HG03521 (cell line): ENCODE measurements around the gene NTF4.
A peak's percentile ranks its signal among the peaks of the same experiment; 100 is the strongest.
"Not testable (repeated sequence)": the region's sequence is repeated elsewhere in the genome, so short reads cannot be mapped to it uniquely, and the experiment has no call there.

Experiments used
- ATAC-seq: cut with Tn5 transposase; IDR thresholded peaks from one replicate; pipeline ENCODE4 v1.9.1; 2021; ENCODE audit warnings: mild to moderate bottlenecking, moderate library complexity; ENCODE audit not compliant: unreplicated experiment

Gene NTF4

DNA sequence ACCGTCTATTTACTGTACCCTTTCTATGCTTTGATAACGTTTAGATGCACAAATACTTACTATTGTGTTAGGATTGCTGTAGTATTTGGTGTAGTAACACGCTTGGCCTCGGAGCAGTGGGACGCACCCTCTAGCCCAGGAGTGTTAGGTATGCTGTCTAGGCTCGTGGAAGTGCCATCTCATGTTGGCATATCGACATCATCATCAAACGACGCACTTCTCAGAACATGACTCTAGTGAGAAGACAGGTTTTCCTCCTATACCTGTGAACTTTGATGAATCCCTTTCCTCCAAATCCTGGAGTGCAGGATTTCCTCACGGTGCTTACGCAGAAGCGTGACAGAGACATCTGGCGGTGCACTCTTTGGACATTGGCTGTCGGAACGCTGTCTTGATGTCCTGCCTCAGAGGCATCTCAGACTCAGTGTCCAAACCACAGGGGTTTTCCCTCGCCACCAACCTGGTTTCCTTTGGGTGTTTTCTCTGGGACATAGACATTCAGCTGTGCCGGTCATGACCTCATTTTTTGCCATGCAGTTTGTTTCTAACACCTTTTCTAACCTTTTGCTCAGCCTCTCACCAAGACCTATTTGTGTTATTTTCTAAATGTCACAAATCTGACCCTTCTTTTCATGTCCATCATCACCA lies 26.9 kb upstream of the NTF4 start:
- no peak for ATAC-seq

- no peak for ATAC-seq
Observed at GRCh38 chr19:49086296-49086695, 21.7 kb upstream of the NTF4 start.

DNA sequence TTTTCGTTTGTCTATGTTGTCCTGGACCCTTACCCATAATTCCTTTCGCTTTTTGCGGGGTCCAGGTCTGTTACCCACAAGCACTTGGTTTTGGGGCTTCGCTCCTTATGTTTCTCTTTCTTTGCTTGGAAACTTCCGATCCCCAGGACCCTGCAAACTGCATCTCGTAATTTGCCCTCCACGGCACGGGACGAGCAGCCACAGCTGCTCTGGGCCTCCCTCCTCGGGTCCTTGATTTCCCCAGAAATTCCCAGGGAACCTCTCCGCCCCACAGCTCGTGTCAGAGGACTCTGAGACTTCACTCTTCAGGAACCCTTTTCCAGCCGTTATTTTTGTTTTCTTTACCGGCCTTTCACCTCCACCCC lies 21.2 kb upstream of the NTF4 start:
- ATAC-seq = no peak

GRCh38 chr19:49085020-49085867 lies 20.6 kb upstream of the NTF4 start, which contains the start of gene SNRNP70:
SNRNP70 (plus strand) TSS chr19:49085451; CDS start chr19:49086415, 964 bp downstream.
- peak; percentile 92 for ATAC-seq

DNA sequence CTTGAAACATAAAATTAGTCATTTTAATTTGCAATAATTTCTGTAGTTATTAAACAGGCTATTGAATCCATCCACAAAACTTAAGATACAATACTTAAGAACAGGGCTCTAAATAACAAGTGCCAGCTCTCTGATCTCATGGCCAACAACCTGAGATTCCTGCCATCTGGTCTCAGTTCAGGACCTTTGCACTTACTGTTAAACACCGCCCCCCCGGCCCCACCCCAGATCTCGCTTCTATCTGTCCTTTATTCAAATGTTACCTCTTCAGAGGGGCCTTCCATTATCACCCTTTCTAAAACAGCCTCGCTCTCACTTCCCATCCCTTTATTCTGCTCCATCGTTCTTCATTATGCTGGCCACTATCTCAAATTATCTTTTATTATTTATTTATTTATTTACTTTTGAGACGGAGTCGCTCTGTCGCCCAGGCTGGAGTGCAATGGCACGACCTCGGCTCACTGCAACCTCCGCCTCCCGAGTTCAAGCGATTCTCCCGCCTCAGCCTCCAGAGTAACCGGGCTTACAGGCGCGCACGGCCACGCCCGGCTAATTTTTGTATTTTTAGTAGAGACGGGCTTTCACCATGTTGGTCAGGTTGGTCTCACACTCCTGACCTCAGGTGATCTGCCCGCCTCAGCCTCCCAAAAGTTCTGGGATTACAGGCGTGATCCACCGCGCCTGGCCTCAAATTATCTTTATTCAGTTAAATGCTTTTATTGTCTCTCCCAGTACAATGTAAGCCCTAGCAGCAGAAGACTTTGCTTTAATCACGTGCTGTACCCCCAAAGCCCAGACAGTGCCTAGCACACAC lies 19.8 kb upstream of the NTF4 start:
- no peak for ATAC-seq

DNA sequence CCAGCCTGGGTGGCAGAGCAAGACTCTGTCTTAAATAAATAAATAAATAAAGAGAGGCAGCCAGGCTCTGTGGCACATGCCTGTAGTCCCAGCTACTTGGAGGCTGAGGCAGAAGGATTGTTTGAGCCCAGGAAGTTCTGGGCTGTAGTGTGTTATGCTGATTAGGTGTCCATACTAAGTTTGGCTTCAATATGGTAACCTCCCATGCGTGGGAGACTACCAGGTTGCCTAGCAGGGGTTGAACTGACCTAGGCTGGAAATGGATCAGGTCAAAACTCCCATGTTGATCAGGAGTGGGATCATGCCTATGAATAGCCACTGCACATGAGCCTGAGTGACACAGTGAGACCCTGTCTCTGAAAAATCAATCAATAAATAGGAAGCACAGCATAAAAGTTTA lies 16.7 kb upstream of the NTF4 start:
- no peak for ATAC-seq

GRCh38 chr19:49080392-49080791 lies 15.8 kb upstream of the NTF4 start:
- ATAC-seq = no peak

GRCh38 chr19:49074869-49075268 lies 10.3 kb upstream of the NTF4 start:
- not testable (repeated sequence) for ATAC-seq

- no peak for ATAC-seq
Observed at GRCh38 chr19:49073514-49074378, 9.1 kb upstream of the NTF4 start.

- ATAC-seq = no peak
Observed at GRCh38 chr19:49071860-49072547, 7.4 kb upstream of the NTF4 start.

DNA sequence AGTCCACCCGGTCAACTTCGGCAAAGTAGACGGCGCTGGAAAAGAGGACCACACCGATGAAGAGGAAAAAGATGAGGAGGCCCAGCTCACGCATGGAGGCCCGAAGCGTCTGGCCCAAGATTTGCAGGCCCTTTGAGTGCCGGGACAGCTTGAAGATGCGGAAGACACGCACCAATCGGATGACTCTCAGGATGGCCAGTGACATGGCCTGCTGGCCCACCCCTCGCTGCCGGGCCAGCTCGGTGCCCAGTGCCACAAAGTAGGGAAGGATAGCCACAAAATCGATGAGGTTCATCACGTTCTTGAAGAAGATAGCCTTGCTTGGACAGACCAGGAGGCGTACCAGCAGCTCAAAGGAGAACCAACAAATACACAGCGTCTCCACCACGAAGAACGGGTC lies 5.8 kb upstream of the NTF4 start:
- ATAC-seq = no peak

DNA sequence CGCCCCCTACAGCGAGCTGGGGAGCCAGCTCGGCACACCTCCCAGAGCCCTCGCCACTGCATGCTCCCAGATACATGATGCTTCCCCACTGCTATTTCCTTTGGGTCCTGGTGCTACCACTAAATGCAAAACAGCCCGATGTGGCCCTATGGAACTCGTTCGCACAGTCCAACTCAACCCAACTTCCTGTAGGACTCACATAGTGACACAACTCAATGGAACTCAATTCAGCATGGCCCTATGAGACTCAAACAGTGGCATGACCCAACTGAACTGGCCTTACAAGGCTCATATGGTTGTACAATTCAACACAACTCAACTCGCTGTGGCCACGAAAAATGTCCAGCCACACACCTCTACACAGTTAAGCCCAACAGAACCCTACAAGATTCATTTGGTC lies 4.4 kb upstream of the NTF4 start:
- ATAC-seq = no peak

DNA sequence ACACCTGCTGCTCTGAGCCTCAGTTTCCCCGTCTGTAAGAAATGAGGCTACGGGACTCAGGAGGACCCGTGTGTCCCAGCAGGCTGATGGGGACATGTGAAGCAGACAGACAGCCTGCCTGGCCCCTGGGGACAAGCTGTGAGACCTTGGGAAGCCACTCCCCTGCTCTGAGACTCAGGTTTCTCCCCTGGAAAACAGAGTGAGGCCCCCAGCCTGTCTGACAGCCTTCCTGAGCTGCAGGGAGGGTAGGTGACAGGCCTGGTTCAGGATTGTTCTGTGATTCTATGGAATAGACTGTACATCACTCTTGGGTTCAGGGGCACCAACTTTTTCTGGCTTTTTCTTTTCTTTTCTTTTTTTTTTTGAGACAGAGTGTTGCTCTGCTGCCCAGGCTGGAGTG lies 2.9 kb upstream of the NTF4 start:
- ATAC-seq = no peak

GRCh38 chr19:49065905-49066512 lies 1.4 kb upstream of the NTF4 start:
- ATAC-seq = no peak

DNA sequence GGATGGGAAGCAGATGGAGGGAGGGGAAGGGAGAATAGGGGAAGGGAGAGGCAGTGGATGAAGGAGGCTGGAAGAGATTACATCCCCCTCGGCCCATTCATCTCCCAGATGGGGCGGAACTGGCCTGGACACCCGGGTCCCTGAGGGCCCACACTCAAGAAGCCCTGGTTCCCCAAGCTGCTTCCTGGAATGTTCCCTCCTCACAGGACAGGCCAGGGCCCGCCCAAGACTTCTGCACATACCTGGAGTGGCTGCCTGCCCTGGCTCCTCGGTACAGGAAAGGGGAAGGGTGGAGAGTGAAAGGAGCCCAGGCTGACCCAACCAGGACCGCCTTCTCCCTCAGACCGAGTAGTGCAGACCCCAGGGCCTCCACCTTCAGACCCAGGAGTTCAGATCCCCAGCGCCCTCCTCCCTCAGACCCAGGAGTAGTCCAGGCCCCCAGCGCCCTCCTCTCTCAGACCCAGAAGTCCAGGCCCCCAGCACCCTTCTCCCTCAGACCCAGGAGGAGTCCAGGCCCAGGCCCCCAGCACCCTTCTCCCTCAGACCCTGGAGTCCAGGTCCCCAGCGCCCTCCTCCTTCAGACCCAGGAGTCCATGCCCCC lies 489 bp downstream of the NTF4 start:
- ATAC-seq = no peak

- no peak for ATAC-seq
Observed at GRCh38 chr19:49061445-49061844, 3.2 kb downstream of the NTF4 start.

GRCh38 chr19:49061000-49061399 lies 3.6 kb downstream of the NTF4 start:
- no peak for ATAC-seq

- no peak for ATAC-seq
Observed at GRCh38 chr19:49059053-49059452, 5.6 kb downstream of the NTF4 start.

DNA sequence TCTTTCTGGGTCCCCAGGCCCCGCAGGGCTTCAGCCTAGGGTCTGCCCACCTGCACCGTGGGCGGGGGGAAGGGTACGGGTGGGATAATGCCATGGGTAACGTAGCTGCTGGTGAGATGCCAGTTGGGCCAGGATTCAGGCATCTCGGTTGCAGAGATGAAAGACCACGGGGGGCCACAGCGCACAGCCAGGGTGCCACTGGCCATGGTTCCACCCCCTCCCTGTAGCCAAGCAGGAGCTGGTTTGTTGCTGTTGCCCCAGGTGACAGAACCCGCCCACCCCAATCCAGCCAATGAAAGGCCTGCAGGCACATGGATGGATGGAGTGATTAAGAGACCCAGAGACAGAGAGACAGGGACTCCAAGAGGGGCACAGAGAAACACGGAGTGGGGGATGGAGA lies 6.1 kb downstream of the NTF4 start:
- ATAC-seq = no peak
